HUES6 (cell line): Measurements from ENCODE around the gene TPGS2.
"Not testable (repeated sequence)": the region's sequence is repeated elsewhere in the genome, so short reads cannot be mapped to it uniquely, and the experiment has no call there.

Experiments
- H3K27ac ChIP-seq: 2 replicates; pipeline ENCODE4 v1.7.0; 2013; ENCODE audit warnings: low read depth, mild to moderate bottlenecking, low read length, inconsistent platforms
- H3K27me3 ChIP-seq: 2 replicates; pipeline ENCODE4 v1.6.1; 2013; ENCODE audit warnings: low read length; ENCODE audit not compliant: control insufficient read depth, insufficient read depth
- H3K36me3 ChIP-seq: 2 replicates; pipeline ENCODE4 v1.6.1; 2013; ENCODE audit warnings: low read length; ENCODE audit not compliant: control insufficient read depth, insufficient read depth
- H3K4me1 ChIP-seq: 2 replicates; pipeline ENCODE4 v1.6.1; 2013; ENCODE audit warnings: low read length; ENCODE audit not compliant: control insufficient read depth, insufficient read depth
- H3K4me3 ChIP-seq: 2 replicates; pipeline ENCODE4 v1.5.1; 2013; ENCODE audit warnings: low read depth, low read length
- H3K9ac ChIP-seq: one replicate; pipeline ENCODE4 v1.6.1; 2013; ENCODE audit warnings: mild to moderate bottlenecking, low read length
- H3K9me3 ChIP-seq: 2 replicates; pipeline ENCODE4 v1.6.1; 2013; ENCODE audit warnings: low read depth, low read length; ENCODE audit not compliant: control insufficient read depth, insufficient read depth

Gene TPGS2

DNA sequence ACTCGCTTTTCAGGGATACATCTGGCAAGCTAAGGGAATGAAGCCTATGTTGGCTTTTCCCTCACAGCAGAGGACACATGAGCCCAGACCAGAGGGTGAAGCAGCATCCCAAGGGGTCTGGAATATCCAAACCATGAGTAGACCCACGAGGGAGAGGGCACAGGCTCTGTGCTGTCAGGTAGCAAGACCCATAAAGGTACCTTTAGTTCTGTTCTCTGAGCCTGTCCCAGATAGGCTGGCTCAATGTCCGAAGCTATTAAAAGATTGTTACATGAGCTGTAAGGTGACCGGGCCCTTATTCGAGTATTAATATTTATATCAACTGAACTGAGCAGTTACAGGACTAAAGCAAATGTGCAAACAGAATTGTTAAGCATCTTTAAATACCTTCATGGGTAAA, 52.2 kb downstream of the TPGS2 start:
- no peaks in the 10 kb centered on the region for H3K27me3 ChIP-seq
- no peak overlapping the region for H3K9ac ChIP-seq
- no peak overlapping the region for H3K4me3 ChIP-seq
- H3K9me3 ChIP-seq = no peaks in the 10 kb centered on the region
- no peak overlapping the region for H3K27ac ChIP-seq
- H3K36me3 ChIP-seq = peaks cover 3% of the 10 kb centered on the region; the same call in 1 of the 2 replicates
- H3K4me1 ChIP-seq = peaks cover 3% of the 10 kb centered on the region; the same call in 1 of the 2 replicates

DNA sequence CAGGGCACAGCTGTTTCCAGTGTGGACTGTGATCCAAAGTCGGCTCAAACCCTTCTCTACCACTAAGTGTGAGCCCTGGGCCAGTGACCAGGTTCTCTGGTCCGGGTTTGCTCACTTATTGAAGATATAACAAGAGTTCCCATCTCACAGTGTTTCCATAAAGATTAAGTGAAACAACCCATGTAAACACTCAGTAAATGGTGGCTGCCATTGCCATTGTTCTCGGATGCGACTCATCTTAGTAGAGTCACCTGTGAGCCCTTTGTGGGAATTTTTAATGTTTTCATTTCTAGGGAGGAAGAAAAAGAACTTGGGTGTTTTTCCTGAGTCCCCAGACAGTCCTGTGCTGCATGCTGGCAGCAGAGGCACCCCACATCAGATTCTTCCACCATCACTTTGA, 53.4 kb downstream of the TPGS2 start:
- Histone ChIP-seq H3K27me3 (no peaks in the 10 kb centered on the region), H3K4me3 (no peak overlapping the region), H3K27ac (no peak overlapping the region)

GRCh38 chr18:36772241-36772723, 56.5 kb downstream of the TPGS2 start:
- H3K27ac ChIP-seq = no peak overlapping the region
- H3K36me3 ChIP-seq = no peaks in the 10 kb centered on the region
- H3K9ac ChIP-seq = no peak overlapping the region
- H3K27me3 ChIP-seq = no peaks in the 10 kb centered on the region
- peaks cover 9% of the 10 kb centered on the region; the same call in 1 of the 2 replicates for H3K4me1 ChIP-seq
- H3K9me3 ChIP-seq = no peaks in the 10 kb centered on the region
- H3K4me3 ChIP-seq = no peak overlapping the region

More for the DNA sequence above, 53.4 kb downstream of the TPGS2 start:
- H3K9ac ChIP-seq = no peak overlapping the region
- H3K9me3 ChIP-seq = no peaks in the 10 kb centered on the region
- H3K36me3 ChIP-seq = no peaks in the 10 kb centered on the region
- peaks cover 9% of the 10 kb centered on the region; the same call in 1 of the 2 replicates for H3K4me1 ChIP-seq

DNA sequence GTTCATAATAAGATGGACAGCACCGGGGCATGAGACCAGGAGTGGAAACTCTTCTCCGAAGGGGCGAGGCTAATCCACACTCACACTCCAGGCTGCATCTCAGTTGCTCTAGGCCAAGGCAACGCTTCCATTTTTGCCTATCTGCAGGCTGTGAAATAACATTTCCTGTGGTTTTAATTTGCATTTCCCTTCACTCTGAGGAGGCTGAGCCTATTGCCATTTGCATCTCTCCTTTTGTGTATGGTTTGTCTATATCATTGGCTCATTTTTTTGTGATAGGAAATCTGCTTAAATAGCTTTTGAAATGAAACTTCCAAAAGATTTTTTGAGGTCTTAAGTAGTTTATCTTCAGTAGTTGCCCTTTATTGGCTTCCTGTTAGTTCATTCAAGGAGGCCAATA, 57.6 kb downstream of the TPGS2 start:
- Histone ChIP-seq H3K9ac (no peak overlapping the region), H3K27ac (no peak overlapping the region), H3K4me3 (no peak overlapping the region), H3K9me3 (no peaks in the 10 kb centered on the region), H3K36me3 (no peaks in the 10 kb centered on the region), H3K4me1 (peaks cover 9% of the 10 kb centered on the region; the same call in 1 of the 2 replicates), H3K27me3 (no peaks in the 10 kb centered on the region)

DNA sequence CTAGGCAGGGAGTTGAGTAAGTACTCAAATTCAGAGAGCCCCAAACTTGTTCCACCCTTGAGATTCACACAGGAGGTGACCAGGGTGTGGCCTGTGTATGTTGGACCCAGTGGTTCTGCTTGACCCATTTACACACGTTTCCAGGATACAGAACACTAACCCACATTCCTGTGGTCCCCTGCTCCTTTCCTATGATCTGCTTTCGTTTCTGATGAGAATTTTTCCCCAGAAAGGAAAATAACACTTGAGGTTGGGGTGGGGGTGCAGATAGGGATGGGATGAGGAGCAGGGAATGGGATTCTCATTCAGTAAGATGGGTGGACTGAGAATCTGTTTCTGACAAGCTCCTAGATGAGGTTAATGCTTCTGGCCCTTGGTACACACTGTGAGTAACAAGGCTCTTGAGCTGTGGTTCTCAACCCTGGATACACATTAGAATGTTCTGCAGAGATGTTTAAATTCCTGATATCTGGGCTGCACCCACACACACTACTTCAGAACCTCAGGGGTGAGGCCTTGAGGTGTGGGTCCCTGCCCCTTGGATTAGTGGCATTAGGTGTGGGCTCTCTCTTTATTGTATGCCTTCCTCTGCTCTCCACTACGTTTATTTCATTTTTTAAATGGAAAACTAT, 58.4 kb downstream of the TPGS2 start:
- Histone ChIP-seq H3K9ac (no peak overlapping the region), H3K9me3 (no peaks in the 10 kb centered on the region), H3K4me3 (no peak overlapping the region), H3K4me1 (peaks cover 9% of the 10 kb centered on the region; the same call in 1 of the 2 replicates), H3K36me3 (no peaks in the 10 kb centered on the region), H3K27me3 (no peaks in the 10 kb centered on the region), H3K27ac (no peak overlapping the region)

GRCh38 chr18:36769611-36770314, 59.0 kb downstream of the TPGS2 start:
- Histone ChIP-seq H3K9me3 (no peaks in the 10 kb centered on the region), H3K36me3 (no peaks in the 10 kb centered on the region), H3K4me3 (no peak overlapping the region), H3K9ac (no peak overlapping the region), H3K4me1 (peaks cover 9% of the 10 kb centered on the region; the same call in 1 of the 2 replicates), H3K27ac (no peak overlapping the region), H3K27me3 (no peaks in the 10 kb centered on the region)

GRCh38 chr18:36769172-36769571, 59.6 kb downstream of the TPGS2 start:
- Histone ChIP-seq H3K4me3 (no peak overlapping the region), H3K9ac (no peak overlapping the region), H3K27ac (no peak overlapping the region), H3K4me1 (peaks cover 8% of the 10 kb centered on the region; the same call in 1 of the 2 replicates), H3K9me3 (no peaks in the 10 kb centered on the region), H3K36me3 (no peaks in the 10 kb centered on the region), H3K27me3 (no peaks in the 10 kb centered on the region)

DNA sequence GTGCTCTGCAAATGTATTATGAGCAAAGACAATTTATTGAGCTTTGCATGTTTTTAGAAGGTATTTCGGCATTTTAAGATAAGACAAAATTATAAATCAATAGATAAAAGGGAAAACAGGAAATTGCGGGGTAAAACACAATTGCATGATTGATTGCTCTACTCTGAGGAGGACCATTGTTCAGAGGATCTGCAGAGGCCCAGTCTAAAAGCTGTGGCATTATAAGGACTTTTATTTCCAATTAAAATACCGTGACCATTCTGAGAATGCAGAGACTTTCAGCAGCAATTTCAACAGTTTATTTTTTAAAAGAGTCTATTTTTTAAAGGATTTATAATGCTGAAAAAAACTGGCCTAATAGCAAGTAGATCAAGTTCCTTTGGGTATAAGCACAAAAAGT, 62.0 kb downstream of the TPGS2 start:
- no peak overlapping the region for H3K9ac ChIP-seq
- H3K4me3 ChIP-seq = no peak overlapping the region
- H3K27me3 ChIP-seq = no peaks in the 10 kb centered on the region
- no peaks in the 10 kb centered on the region for H3K9me3 ChIP-seq
- no peak overlapping the region for H3K27ac ChIP-seq
- no peaks in the 10 kb centered on the region for H3K36me3 ChIP-seq
- peaks cover 6% of the 10 kb centered on the region; the same call in 1 of the 2 replicates for H3K4me1 ChIP-seq

- H3K27ac ChIP-seq, H3K36me3 ChIP-seq, H3K27me3 ChIP-seq: not testable (repeated sequence)
Measured at GRCh38 chr18:36762965-36763364, 65.8 kb downstream of the TPGS2 start.

DNA sequence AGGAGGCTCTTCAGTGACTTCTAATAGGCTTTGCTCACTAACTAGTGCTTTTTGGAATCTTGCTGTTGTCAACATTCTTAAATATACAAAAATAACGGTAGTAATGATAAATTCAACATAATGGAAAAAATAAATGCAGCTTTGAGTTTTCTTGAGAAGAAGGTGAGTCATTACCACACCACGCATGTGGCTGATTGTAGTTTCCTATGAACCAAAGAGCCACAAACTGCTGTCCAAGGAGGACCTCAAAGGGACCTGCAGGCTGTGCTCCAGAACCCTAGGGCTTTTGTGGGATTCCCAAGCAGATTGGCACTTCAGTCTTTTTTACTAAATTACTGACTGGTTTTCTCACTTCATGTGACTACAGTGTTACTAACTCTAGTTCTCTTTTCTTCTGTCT, 66.7 kb downstream of the TPGS2 start:
- no peaks in the 10 kb centered on the region for H3K4me1 ChIP-seq
- no peak overlapping the region for H3K9ac ChIP-seq
- no peaks in the 10 kb centered on the region for H3K27me3 ChIP-seq
- no peaks in the 10 kb centered on the region for H3K9me3 ChIP-seq
- H3K4me3 ChIP-seq = no peak overlapping the region
- H3K27ac ChIP-seq = no peak overlapping the region
- no peaks in the 10 kb centered on the region for H3K36me3 ChIP-seq

More at GRCh38 chr18:36762965-36763364, 65.8 kb downstream of the TPGS2 start:
- H3K4me1 ChIP-seq, H3K9ac ChIP-seq, H3K9me3 ChIP-seq, H3K4me3 ChIP-seq: not testable (repeated sequence)

DNA sequence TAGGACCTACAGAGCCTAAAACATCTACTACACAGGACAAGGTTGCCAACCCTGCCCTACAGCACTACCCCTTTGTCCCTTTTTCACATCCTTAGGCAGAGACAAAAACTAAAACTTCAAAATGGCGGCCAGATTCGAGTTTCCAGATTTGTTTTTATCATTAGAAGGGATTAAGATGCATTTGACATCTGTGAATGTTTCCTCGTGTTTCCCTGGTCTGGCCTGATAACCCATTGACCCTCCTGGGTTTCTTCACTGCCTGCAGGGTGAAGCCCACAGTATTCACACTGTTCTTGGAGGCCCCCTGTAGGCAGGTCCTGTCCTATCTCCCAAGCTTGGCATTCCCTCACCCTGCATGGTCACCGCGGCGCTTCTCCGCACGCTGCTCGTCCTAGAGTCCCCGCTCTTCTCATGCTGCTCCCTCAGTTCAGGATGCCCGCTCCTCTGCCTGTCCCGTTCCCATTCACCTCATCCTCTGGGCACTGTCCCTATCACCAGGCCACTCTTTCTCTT, 67.6 kb downstream of the TPGS2 start:
- H3K9ac ChIP-seq = no peak overlapping the region

More for the DNA sequence above, 67.6 kb downstream of the TPGS2 start:
- Histone ChIP-seq H3K36me3 (no peaks in the 10 kb centered on the region), H3K27me3 (no peaks in the 10 kb centered on the region), H3K4me3 (no peak overlapping the region), H3K27ac (no peak overlapping the region), H3K9me3 (no peaks in the 10 kb centered on the region), H3K4me1 (no peaks in the 10 kb centered on the region)
